ENCODE data around the gene NELL1. TPM values are rescaled to one million over a fixed set of nuclear protein-coding genes. Genes with fewer than 3 reads are reported as not detected.

The NELL1 gene
- total and polyA plus RNA-seq, 2 experiments from 2014 or later, result 1.6 TPM; not detected in 1

DNA sequence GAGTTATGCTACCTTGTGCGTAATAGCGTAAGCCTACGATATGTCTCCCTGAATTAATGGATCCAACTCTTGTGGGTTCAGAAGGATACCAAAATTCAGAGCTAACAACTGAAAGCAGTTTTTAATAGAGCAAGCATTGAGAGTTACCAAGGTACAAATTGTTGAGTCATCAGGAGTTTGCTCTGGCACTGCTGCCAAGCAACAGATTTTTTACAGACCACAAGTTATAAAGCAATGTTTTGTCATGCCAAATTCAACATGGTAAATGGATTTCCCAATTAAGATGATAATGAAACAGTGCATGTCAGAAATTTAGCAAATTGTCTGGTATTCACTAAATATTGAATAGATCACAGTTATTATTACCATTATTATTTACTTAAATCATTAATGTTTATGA is 295.6 kb downstream of the NELL1 start (continued):
- TF ChIP-seq JUNB (IDR thresholded peaks at IDR 0.05; ENCODE audit: unreplicated experiment) (no peak), NANOG (IDR thresholded peaks at IDR 0.05; ENCODE audit: borderline replicate concordance) (no peak), EZH2 (IDR thresholded peaks at IDR 0.05; ENCODE audit: low read depth, unreplicated experiment) (no peak), CREB1 (CRISPR knock-in tag; IDR thresholded peaks at IDR 0.05; ENCODE audit: low read depth) (no peak)
- TF ChIP-seq, protein P1, sequence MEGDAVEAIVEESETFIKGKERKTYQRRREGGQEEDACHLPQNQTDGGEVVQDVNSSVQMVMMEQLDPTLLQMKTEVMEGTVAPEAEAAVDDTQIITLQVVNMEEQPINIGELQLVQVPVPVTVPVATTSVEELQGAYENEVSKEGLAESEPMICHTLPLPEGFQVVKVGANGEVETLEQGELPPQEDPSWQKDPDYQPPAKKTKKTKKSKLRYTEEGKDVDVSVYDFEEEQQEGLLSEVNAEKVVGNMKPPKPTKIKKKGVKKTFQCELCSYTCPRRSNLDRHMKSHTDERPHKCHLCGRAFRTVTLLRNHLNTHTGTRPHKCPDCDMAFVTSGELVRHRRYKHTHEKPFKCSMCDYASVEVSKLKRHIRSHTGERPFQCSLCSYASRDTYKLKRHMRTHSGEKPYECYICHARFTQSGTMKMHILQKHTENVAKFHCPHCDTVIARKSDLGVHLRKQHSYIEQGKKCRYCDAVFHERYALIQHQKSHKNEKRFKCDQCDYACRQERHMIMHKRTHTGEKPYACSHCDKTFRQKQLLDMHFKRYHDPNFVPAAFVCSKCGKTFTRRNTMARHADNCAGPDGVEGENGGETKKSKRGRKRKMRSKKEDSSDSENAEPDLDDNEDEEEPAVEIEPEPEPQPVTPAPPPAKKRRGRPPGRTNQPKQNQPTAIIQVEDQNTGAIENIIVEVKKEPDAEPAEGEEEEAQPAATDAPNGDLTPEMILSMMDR (conservative IDR thresholded peaks at IDR 0.05; ENCODE audit: low read depth in 2 of 2), result no peak
- TF ChIP-seq, protein P2, sequence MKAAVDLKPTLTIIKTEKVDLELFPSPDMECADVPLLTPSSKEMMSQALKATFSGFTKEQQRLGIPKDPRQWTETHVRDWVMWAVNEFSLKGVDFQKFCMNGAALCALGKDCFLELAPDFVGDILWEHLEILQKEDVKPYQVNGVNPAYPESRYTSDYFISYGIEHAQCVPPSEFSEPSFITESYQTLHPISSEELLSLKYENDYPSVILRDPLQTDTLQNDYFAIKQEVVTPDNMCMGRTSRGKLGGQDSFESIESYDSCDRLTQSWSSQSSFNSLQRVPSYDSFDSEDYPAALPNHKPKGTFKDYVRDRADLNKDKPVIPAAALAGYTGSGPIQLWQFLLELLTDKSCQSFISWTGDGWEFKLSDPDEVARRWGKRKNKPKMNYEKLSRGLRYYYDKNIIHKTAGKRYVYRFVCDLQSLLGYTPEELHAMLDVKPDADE (IDR thresholded peaks at IDR 0.05), result no peak
- TF ChIP-seq, protein P3, sequence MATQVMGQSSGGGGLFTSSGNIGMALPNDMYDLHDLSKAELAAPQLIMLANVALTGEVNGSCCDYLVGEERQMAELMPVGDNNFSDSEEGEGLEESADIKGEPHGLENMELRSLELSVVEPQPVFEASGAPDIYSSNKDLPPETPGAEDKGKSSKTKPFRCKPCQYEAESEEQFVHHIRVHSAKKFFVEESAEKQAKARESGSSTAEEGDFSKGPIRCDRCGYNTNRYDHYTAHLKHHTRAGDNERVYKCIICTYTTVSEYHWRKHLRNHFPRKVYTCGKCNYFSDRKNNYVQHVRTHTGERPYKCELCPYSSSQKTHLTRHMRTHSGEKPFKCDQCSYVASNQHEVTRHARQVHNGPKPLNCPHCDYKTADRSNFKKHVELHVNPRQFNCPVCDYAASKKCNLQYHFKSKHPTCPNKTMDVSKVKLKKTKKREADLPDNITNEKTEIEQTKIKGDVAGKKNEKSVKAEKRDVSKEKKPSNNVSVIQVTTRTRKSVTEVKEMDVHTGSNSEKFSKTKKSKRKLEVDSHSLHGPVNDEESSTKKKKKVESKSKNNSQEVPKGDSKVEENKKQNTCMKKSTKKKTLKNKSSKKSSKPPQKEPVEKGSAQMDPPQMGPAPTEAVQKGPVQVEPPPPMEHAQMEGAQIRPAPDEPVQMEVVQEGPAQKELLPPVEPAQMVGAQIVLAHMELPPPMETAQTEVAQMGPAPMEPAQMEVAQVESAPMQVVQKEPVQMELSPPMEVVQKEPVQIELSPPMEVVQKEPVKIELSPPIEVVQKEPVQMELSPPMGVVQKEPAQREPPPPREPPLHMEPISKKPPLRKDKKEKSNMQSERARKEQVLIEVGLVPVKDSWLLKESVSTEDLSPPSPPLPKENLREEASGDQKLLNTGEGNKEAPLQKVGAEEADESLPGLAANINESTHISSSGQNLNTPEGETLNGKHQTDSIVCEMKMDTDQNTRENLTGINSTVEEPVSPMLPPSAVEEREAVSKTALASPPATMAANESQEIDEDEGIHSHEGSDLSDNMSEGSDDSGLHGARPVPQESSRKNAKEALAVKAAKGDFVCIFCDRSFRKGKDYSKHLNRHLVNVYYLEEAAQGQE (IDR thresholded peaks at IDR 0.05; ENCODE audit: unreplicated experiment), result no peak

DNA sequence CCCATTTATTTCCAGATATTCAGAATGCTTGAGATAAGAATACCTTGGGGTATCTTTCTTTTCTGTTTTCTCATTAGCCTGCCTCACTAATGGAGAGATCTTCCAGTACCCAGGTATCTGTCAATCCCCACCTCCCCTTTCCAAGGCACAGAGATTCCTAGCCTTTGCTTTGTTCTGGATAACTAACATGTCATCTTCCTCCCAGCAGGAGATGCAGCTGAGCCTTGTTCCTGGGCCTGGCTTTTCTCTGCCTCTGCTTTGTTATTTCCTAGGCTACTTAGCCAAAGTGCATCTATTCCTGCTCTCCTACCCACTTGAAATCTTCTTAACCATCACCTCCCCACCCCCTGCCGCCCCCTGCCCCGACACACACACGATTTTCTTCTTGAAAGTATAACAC is 297.1 kb downstream of the NELL1 start:
- Histone ChIP-seq H3K4me3 (no peak overlapping the region), H3K36me3 (ENCODE audit: insufficient read depth) (no peaks in the 10 kb centered on the region), H3K79me2 (replicated peaks; ENCODE audit: insufficient read depth) (no peaks in the 10 kb centered on the region), H3K4me2 (no peak overlapping the region), H3K27ac (ENCODE audit: low read depth) (0 out of 2 replicates have a peak overlapping the region, but pooled peaks have one; percentile 10), H3K27me3 (ENCODE audit: insufficient read depth) (no peaks in the 10 kb centered on the region), H2AFZ (no peak overlapping the region), H3F3A (replicated peaks; ENCODE audit: low read depth) (no peaks in the 10 kb centered on the region), H3K4me1 (ENCODE audit: insufficient read depth) (peaks cover 6% of the 10 kb centered on the region), H4K20me1 (replicated peaks; ENCODE audit: insufficient read depth) (no peaks in the 10 kb centered on the region), H3K9me2 (ENCODE audit: insufficient read depth) (peaks cover 5% of the 10 kb centered on the region)
- Mint-ChIP-seq H3K9me3 (no peaks in the 10 kb centered on the region), H3K36me3 (ENCODE audit: low read depth) (no peaks in the 10 kb centered on the region), H3K4me3 (no peak overlapping the region), H3K27ac (peak overlapping the region; percentile 41), H3K27me3 (ENCODE audit: insufficient read depth, low read depth, poor library complexity) (no peaks in the 10 kb centered on the region), H3K4me1 (peaks cover 20% of the 10 kb centered on the region)
- ATAC-seq, result peak; percentile 99
- DNase-seq (ENCODE audit: low spot score), result peak; percentile 82
- TF ChIP-seq EZH2 (IDR thresholded peaks at IDR 0.05; ENCODE audit: low read depth, unreplicated experiment) (no peak), EZH2phosphoT487 (IDR thresholded peaks at IDR 0.05; ENCODE audit: unreplicated experiment) (no peak), CREB1 (CRISPR knock-in tag; IDR thresholded peaks at IDR 0.05; ENCODE audit: low read depth) (peak; percentile 47), NANOG (IDR thresholded peaks at IDR 0.05; ENCODE audit: borderline replicate concordance) (no peak), STAT1 (IDR thresholded peaks at IDR 0.05; ENCODE audit: unreplicated experiment) (no peak), JUNB (IDR thresholded peaks at IDR 0.05; ENCODE audit: unreplicated experiment) (no peak), ZNF114 (CRISPR knock-in tag; IDR thresholded peaks at IDR 0.05) (peak; percentile 50; the same call in 1 of the 2 replicates)
- TF ChIP-seq, protein P4, sequence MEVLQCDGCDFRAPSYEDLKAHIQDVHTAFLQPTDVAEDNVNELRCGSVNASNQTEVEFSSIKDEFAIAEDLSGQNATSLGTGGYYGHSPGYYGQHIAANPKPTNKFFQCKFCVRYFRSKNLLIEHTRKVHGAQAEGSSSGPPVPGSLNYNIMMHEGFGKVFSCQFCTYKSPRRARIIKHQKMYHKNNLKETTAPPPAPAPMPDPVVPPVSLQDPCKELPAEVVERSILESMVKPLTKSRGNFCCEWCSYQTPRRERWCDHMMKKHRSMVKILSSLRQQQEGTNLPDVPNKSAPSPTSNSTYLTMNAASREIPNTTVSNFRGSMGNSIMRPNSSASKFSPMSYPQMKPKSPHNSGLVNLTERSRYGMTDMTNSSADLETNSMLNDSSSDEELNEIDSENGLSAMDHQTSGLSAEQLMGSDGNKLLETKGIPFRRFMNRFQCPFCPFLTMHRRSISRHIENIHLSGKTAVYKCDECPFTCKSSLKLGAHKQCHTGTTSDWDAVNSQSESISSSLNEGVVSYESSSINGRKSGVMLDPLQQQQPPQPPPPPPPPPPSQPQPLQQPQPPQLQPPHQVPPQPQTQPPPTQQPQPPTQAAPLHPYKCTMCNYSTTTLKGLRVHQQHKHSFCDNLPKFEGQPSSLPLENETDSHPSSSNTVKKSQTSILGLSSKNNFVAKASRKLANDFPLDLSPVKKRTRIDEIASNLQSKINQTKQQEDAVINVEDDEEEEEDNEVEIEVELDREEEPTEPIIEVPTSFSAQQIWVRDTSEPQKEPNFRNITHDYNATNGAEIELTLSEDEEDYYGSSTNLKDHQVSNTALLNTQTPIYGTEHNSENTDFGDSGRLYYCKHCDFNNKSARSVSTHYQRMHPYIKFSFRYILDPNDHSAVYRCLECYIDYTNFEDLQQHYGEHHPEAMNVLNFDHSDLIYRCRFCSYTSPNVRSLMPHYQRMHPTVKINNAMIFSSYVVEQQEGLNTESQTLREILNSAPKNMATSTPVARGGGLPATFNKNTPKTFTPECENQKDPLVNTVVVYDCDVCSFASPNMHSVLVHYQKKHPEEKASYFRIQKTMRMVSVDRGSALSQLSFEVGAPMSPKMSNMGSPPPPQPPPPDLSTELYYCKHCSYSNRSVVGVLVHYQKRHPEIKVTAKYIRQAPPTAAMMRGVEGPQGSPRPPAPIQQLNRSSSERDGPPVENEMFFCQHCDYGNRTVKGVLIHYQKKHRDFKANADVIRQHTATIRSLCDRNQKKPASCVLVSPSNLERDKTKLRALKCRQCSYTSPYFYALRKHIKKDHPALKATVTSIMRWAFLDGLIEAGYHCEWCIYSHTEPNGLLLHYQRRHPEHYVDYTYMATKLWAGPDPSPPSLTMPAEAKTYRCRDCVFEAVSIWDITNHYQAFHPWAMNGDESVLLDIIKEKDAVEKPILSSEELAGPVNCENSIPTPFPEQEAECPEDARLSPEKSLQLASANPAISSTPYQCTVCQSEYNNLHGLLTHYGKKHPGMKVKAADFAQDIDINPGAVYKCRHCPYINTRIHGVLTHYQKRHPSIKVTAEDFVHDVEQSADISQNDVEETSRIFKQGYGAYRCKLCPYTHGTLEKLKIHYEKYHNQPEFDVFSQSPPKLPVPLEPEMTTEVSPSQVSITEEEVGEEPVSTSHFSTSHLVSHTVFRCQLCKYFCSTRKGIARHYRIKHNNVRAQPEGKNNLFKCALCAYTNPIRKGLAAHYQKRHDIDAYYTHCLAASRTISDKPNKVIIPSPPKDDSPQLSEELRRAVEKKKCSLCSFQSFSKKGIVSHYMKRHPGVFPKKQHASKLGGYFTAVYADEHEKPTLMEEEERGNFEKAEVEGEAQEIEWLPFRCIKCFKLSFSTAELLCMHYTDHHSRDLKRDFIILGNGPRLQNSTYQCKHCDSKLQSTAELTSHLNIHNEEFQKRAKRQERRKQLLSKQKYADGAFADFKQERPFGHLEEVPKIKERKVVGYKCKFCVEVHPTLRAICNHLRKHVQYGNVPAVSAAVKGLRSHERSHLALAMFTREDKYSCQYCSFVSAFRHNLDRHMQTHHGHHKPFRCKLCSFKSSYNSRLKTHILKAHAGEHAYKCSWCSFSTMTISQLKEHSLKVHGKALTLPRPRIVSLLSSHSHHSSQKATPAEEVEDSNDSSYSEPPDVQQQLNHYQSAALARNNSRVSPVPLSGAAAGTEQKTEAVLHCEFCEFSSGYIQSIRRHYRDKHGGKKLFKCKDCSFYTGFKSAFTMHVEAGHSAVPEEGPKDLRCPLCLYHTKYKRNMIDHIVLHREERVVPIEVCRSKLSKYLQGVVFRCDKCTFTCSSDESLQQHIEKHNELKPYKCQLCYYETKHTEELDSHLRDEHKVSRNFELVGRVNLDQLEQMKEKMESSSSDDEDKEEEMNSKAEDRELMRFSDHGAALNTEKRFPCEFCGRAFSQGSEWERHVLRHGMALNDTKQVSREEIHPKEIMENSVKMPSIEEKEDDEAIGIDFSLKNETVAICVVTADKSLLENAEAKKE (CRISPR knock-in tag; IDR thresholded peaks at IDR 0.05), result peak; percentile 98

Data from GM23338 (cell line).